HL-60/S4 (cell line): ENCODE results near the gene WNK2.

Experiments used
- in situ Hi-C: fragments of 300-500 bp; cut with MboI; formaldehyde crosslinking; loops from 2 replicates; pipeline ENCODE4 v1.14.3; 2022; ENCODE audit warnings: low sequenced_read_pairs

Gene WNK2

GRCh38 chr9:93263334-93264229, 79.6 kb downstream of the WNK2 start:
- in situ Hi-C loops = no loop called here

- in situ Hi-C loops = no loop called here
Observed at GRCh38 chr9:93264338-93265125, 80.6 kb downstream of the WNK2 start.

GRCh38 chr9:93265301-93265971, 81.5 kb downstream of the WNK2 start:
- in situ Hi-C loops = no loop called here

GRCh38 chr9:93265972-93266371, 82.0 kb downstream of the WNK2 start:
- in situ Hi-C loops = no loop called here

GRCh38 chr9:93266521-93267001, 82.6 kb downstream of the WNK2 start:
- in situ Hi-C loops = no loop called here

- in situ Hi-C loops = no loop called here
Observed at GRCh38 chr9:93267091-93267541, 83.2 kb downstream of the WNK2 start.

- in situ Hi-C loops = no loop called here
Observed at GRCh38 chr9:93267681-93268505, 84.0 kb downstream of the WNK2 start.

GRCh38 chr9:93268551-93269314, 84.8 kb downstream of the WNK2 start:
- in situ Hi-C loops = no loop called here

- in situ Hi-C loops = no loop called here
Observed at GRCh38 chr9:93270976-93271375, 87.0 kb downstream of the WNK2 start.

GRCh38 chr9:93276973-93277372, 93.0 kb downstream of the WNK2 start:
- in situ Hi-C loops = no loop called here

- in situ Hi-C loops = no loop called here
Observed at GRCh38 chr9:93278144-93278543, 94.2 kb downstream of the WNK2 start.

- in situ Hi-C loops = no loop called here
Observed at GRCh38 chr9:93280661-93281259, 96.8 kb downstream of the WNK2 start.

- in situ Hi-C loops = no loop called here
Observed at GRCh38 chr9:93286252-93287188, 102.6 kb downstream of the WNK2 start.

GRCh38 chr9:93287189-93287552, 103.2 kb downstream of the WNK2 start:
- in situ Hi-C loops = no loop called here

GRCh38 chr9:93287593-93287992, 103.7 kb downstream of the WNK2 start:
- in situ Hi-C loops = no loop called here

GRCh38 chr9:93288341-93288740, 104.4 kb downstream of the WNK2 start:
- in situ Hi-C loops = no loop called here

GRCh38 chr9:93288891-93289883, 105.2 kb downstream of the WNK2 start:
- in situ Hi-C loops = no loop called here
